ENCODE data around the gene HEXIM1.

The HEXIM1 gene

DNA sequence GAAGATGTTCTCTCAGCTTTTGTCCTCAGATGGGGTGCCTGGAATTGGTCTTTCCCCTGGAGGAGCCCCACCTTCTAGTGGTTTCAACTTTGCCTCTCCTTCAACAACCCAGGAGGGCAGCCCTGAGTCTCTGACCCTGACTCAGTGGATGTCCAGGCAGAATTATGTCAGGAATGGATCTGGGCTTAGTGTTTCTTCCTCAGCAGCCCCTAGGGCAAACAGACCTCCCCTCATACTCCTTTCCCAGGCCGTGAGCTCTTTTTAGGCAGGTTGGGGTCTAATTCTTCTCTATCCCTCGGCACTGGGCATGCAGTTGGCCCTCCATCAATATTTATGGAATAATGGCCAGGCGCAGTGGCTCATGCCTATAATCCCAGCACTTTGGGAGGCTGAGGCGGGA, 53.2 kb downstream of the HEXIM1 start:
- TF ChIP-seq, protein P1, sequence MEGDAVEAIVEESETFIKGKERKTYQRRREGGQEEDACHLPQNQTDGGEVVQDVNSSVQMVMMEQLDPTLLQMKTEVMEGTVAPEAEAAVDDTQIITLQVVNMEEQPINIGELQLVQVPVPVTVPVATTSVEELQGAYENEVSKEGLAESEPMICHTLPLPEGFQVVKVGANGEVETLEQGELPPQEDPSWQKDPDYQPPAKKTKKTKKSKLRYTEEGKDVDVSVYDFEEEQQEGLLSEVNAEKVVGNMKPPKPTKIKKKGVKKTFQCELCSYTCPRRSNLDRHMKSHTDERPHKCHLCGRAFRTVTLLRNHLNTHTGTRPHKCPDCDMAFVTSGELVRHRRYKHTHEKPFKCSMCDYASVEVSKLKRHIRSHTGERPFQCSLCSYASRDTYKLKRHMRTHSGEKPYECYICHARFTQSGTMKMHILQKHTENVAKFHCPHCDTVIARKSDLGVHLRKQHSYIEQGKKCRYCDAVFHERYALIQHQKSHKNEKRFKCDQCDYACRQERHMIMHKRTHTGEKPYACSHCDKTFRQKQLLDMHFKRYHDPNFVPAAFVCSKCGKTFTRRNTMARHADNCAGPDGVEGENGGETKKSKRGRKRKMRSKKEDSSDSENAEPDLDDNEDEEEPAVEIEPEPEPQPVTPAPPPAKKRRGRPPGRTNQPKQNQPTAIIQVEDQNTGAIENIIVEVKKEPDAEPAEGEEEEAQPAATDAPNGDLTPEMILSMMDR (IDR thresholded peaks at IDR 0.05; ENCODE audit: low read depth, low read length) = no peak
- no peak overlapping the region for H3K4me3 ChIP-seq (ENCODE audit: low read depth, low read length)
- in situ Hi-C loops (cut with HindIII; ENCODE audit: low sequenced_read_pairs) = no loop called here
- DNase-seq (ENCODE audit: low read depth, low spot score) = no peak

Data from astrocyte of the spinal cord (primary cell).